Keratinocyte (primary cell): ENCODE data around the gene ERBB4. TPM values are rescaled to one million over a fixed set of nuclear protein-coding genes. Genes with fewer than 3 reads are reported as not detected.

Experiments
- DNase-seq: peaks from one replicate; pipeline ENCODE4 v3.0.0-alpha.2; 2011; ENCODE audit warnings: low read depth, missing footprints, low spot score
- FAIRE-seq: peaks from 2 replicates; lab custom pipeline; 2011; peaks lifted over from hg19 to GRCh38; lab: Jason Lieb, UNC
- H2AFZ ChIP-seq: 2 replicates; pipeline ENCODE4 v1.6.0; 2012; ENCODE audit warnings: low read length, control low read depth, inconsistent platforms; ENCODE audit not compliant: control insufficient read depth
- H3K27ac ChIP-seq: 2 replicates; pipeline ENCODE4 v1.5.1; 2011; ENCODE audit warnings: low read length; ENCODE audit not compliant: control insufficient read depth, insufficient read depth
- H3K27me3 ChIP-seq: 3 replicates; pipeline ENCODE4 v1.6.0; 2011; ENCODE audit warnings: low read length; ENCODE audit not compliant: control insufficient read depth, insufficient read depth; ENCODE audit errors: extremely low read depth
- H3K36me3 ChIP-seq, 2 experiments: 2 replicates in 1 of 2; 3 replicates in 1 of 2; pipeline ENCODE4 v1.5.1; 2011; ENCODE audit warnings: low read length in 2 of 2, mild to moderate bottlenecking in 1 of 2; ENCODE audit not compliant: control insufficient read depth in 2 of 2, insufficient read depth in 2 of 2; ENCODE audit errors: extremely low read depth in 1 of 2
- H3K4me1 ChIP-seq: 3 replicates; pipeline ENCODE4 v1.5.1; 2011; ENCODE audit warnings: low read length; ENCODE audit not compliant: control insufficient read depth, insufficient read depth; ENCODE audit errors: extremely low read depth
- H3K4me2 ChIP-seq: 3 replicates; pipeline ENCODE4 v1.6.0; 2011; ENCODE audit warnings: low read depth, low read length; ENCODE audit not compliant: control insufficient read depth, insufficient read depth; ENCODE audit errors: extremely low read depth
- H3K4me3 ChIP-seq, 3 experiments: fragments of 200-600 bp in 1 of 3; sonication (generic) in 1 of 3; 2 replicates in 2 of 3; 3 replicates in 1 of 3; pipeline ENCODE4 v1.5.1; 2011 to 2016; ENCODE audit warnings: low read length in 3 of 3, mild to moderate bottlenecking in 3 of 3, control low read depth in 2 of 3, inconsistent platforms in 1 of 3, low read depth in 1 of 3, mixed read lengths in 1 of 3, mixed run types in 1 of 3, moderate library complexity in 1 of 3; ENCODE audit not compliant: control insufficient read depth in 2 of 3, insufficient read depth in 2 of 3; ENCODE audit errors: extremely low read depth in 1 of 3
- H3K79me2 ChIP-seq: 2 replicates; pipeline ENCODE4 v1.6.0; 2012; ENCODE audit warnings: low read length; ENCODE audit not compliant: control insufficient read depth, insufficient read depth
- H3K9ac ChIP-seq: 3 replicates; pipeline ENCODE4 v1.6.0; 2011; ENCODE audit warnings: low read length; ENCODE audit not compliant: control insufficient read depth, insufficient read depth; ENCODE audit errors: extremely low read depth
- H3K9me1 ChIP-seq: 3 replicates; pipeline ENCODE4 v1.6.0; 2011; ENCODE audit warnings: low read length; ENCODE audit not compliant: control insufficient read depth, insufficient read depth; ENCODE audit errors: extremely low read depth
- H3K9me3 ChIP-seq: 2 replicates; pipeline ENCODE4 v1.5.1; 2012; ENCODE audit warnings: low read depth, low read length; ENCODE audit not compliant: control insufficient read depth
- H4K20me1 ChIP-seq: 3 replicates; pipeline ENCODE4 v1.6.0; 2011; ENCODE audit warnings: low read length; ENCODE audit not compliant: control insufficient read depth, insufficient read depth; ENCODE audit errors: extremely low read depth
- CTCF ChIP-seq, 3 experiments: IDR thresholded peaks in 1 of 3; conservative IDR thresholded peaks in 1 of 3; optimal IDR thresholded peaks in 1 of 3; 2 replicates in 2 of 3; 3 replicates in 1 of 3; pipeline versions ENCODE3 to v1.5.1; 2011; ENCODE audit warnings: low read length in 3 of 3, mild to moderate bottlenecking in 3 of 3, moderate library complexity in 2 of 3, control low read depth in 1 of 3, inconsistent platforms in 1 of 3; ENCODE audit not compliant: insufficient read depth in 2 of 3; ENCODE audit errors: extremely low read depth in 1 of 3
- EZH2 ChIP-seq: IDR thresholded peaks from one replicate; pipeline ENCODE4 v1.6.1; 2012; ENCODE audit warnings: inconsistent platforms, mild to moderate bottlenecking, low read length, moderate library complexity
- dilution Hi-C: fragments of 300-500 bp; cut with MboI; formaldehyde crosslinking; loops from one replicate; pipeline ENCODE4 v1.7.0; 2020; ENCODE audit warnings: low sequenced_read_pairs; ENCODE audit not compliant: extremely low pct_ligation_motif_present
- polyA plus RNA-seq, 5 experiments: library from polyadenylated mRNA; depleted of rRNA in 3 of 5; stranded (reverse) in 3 of 5; stranded (forward) in 1 of 5; unstranded in 1 of 5; fragments of >200 nt; gene quantifications; 1 replicate in 1 of 5; 2 replicates in 3 of 5; 3 replicates in 1 of 5; pipeline versions ENCODE4 v1.2.1 to v1.2.3, GENCODE V29; 2011 to 2012; ENCODE audit warnings: missing spikeins in 2 of 5, low read depth in 1 of 5, low replicate concordance in 1 of 5

ERBB4 gene
- polyA plus RNA-seq, 1 donor (not counting 4 experiments of a cell fraction or from before 2014, with no cell fraction given) = 0.01 TPM

- Histone ChIP-seq H4K20me1 (no peaks in the 10 kb centered on the region), H3K36me3 (no peaks in the 10 kb centered on the region), H3K9me1 (no peaks in the 10 kb centered on the region), H3K4me1 (no peaks in the 10 kb centered on the region), H3K9ac (no peak overlapping the region), H3K9me3 (no peaks in the 10 kb centered on the region), H3K79me2 (no peaks in the 10 kb centered on the region), H3K27me3 (no peaks in the 10 kb centered on the region), H3K4me3 (no peak overlapping the region), H3K27ac (no peak overlapping the region), H3K4me2 (no peak overlapping the region), H2AFZ (no peak overlapping the region)
- TF ChIP-seq CTCF (optimal IDR thresholded peaks at IDR 0.05 in 1 of 3, IDR thresholded peaks at IDR 0.05 in 1 of 3, conservative IDR thresholded peaks at IDR 0.05 in 1 of 3; ENCODE audit: extremely low read depth in 1 of 3, insufficient read depth in 2 of 3, low read length in 3 of 3) (no peak), EZH2 (no peak)
- no peak for DNase-seq
- dilution Hi-C loops = no loop called here
- no peak for FAIRE-seq
These were observed 693.1 kb downstream of the ERBB4 start for GRCh38 chr2:211845338-211846035.

DNA sequence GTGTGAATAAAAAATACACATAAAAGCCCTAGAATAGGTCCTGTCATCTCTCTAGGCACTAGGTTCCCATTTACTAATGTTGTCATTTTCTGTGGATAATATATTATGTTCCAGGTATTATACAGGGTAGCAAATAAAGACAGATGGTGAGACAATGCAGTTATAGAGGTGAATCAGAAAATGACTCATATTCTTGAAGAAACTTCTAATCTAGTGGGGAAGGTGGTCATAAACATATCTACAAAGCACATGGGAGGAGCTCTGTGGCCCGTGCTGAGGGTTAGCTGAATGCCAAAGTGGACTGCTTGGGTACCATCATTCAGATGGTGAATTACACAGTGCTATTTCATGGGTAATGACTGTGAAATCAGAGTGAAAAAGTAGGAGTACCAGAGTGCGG, 700.9 kb downstream of the ERBB4 start:
- no peak overlapping the region for H3K4me2 ChIP-seq
- H3K27ac ChIP-seq = no peak overlapping the region
- no peak for DNase-seq
- TF ChIP-seq CTCF (optimal IDR thresholded peaks at IDR 0.05 in 1 of 3, IDR thresholded peaks at IDR 0.05 in 1 of 3, conservative IDR thresholded peaks at IDR 0.05 in 1 of 3; ENCODE audit: extremely low read depth in 1 of 3, insufficient read depth in 2 of 3, low read length in 3 of 3) (no peak), EZH2 (no peak)
- no peak overlapping the region for H3K4me3 ChIP-seq
- H3K9ac ChIP-seq = no peak overlapping the region
- dilution Hi-C loops = no loop called here
- no peak overlapping the region for H2AFZ ChIP-seq
- no peaks in the 10 kb centered on the region for H3K36me3 ChIP-seq
- H4K20me1 ChIP-seq = no peaks in the 10 kb centered on the region
- FAIRE-seq = no peak
- H3K27me3 ChIP-seq = no peaks in the 10 kb centered on the region
- no peaks in the 10 kb centered on the region for H3K79me2 ChIP-seq
- no peaks in the 10 kb centered on the region for H3K4me1 ChIP-seq
- no peaks in the 10 kb centered on the region for H3K9me3 ChIP-seq
- H3K9me1 ChIP-seq = no peaks in the 10 kb centered on the region
